Pons (tissue), 1 donor: ENCODE measurements around the gene PRKCD.

Experiments
- DNase-seq: peaks from one replicate; pipeline ENCODE4 v3.0.0-alpha.2; 2016; ENCODE audit warnings: low spot score

The PRKCD gene

DNA sequence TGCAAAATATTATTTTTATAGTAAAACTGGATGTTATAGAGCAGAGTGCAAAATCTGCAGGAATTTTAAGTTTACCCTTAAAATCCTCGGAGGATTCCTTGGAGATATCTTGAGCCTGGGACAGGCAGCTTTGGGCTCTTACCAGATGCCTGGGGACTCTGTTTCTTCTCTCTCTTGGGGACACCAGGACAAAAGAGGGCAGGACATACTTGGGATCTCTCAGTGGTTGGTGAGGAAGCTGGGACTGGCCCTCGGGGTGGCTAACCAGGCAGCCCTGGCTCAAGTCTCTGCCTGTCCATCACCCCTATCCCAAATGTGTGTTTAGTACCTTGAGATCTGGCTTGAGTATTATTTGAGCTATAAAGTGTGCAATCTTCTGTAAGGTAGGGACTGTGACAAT lies 56.2 kb downstream of the PRKCD start:
- no peak for DNase-seq

DNA sequence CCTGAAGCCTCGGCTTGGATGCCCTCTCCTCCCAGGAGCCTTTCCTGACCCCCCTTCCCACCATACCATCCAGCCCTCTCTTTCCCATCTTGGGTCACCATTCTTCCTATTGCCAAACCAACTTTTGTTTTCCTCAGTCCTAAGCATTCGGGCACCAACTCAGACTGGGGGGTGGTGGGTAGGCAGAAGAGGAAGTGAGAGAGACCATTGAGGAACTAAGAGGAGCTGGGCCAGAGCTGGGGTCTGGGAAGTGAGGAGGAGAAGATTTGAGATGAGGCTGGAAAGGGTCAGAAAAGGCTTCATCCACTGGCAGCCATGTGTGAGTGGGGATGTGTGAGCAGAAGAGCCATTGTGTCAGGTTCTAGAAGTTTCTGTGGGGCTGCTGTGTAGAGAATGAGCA lies 57.1 kb downstream of the PRKCD start:
- DNase-seq = peak; percentile 44

GRCh38 chr3:53219895-53220483 lies 59.0 kb downstream of the PRKCD start:
- DNase-seq = peak; percentile 86

DNA sequence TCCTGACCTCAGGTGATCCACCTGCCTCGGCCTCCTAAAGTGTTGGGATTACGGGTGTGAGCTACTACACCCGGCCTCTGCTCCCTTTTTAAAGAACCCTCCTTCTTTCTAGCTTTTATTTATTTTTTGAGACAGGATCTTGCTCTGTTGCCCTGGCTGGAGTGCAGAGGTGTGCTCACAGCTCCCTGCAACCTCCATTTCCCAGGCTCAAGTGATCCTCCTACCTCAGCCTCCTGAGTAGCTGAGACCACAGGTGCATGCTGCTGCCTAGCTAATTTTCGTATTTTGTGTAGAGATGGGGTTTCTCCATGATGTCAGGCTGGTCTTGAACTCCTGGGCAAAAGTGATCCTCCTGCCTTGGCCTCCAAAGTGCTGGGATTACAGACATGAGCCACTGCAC lies 60.3 kb downstream of the PRKCD start:
- no peak for DNase-seq

DNA sequence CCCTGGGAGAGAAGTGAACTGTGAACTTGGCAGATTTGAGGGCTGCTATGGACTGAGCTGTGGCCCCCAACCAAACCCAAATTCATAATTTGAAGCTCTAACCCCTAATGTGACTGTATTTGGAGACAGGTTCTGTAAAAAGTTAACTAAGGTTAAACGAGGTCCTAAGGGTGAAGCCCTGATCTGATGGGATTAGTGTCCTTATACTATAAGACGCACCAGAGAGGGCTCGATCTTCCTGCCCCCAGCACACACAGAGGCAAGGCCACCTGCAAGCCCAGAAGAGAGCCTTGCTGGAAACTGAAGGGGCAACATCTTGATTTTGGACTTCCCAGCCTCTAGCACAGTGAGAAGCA lies 60.8 kb downstream of the PRKCD start:
- DNase-seq = no peak

DNA sequence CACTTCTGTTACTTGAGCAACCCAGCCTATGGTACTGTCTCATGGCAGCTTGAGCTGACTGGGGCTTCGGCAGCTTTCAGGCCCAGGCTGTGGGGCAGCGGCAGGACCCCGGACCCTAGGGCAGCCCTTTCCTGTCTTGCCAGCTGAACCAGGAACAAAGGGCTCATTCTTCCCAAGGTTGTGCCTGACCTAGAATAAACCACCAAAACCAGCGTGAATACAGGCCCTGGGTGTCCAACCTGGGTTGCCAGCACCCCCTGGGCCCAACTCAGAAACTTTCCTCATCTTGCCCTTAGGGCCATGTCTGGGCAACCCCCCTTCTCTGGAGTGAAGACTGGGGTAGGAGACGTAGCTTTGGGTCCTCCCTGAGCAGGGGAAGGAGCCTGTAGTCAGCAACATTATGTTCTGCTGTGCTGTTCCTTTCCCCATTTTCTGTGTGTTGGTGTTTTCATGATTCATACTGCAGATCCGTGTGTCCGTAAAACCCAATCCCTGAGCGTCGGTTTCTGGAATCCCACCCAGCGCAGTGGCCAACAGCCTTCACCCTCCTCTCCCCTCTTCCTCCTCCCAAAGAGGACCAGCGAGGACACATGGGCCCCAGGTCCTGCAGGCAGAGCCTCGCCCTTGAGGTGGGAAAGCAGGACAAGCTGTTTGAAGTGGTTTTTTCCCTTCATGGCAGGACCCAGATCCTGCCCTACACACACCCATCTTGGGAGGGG lies 61.3 kb downstream of the PRKCD start:
- no peak for DNase-seq

- DNase-seq = no peak
Measured at GRCh38 chr3:53223025-53223424, 62.0 kb downstream of the PRKCD start.

GRCh38 chr3:53223541-53223966 lies 62.5 kb downstream of the PRKCD start:
- DNase-seq = no peak

GRCh38 chr3:53224026-53224425 lies 63.0 kb downstream of the PRKCD start:
- DNase-seq = no peak

DNA sequence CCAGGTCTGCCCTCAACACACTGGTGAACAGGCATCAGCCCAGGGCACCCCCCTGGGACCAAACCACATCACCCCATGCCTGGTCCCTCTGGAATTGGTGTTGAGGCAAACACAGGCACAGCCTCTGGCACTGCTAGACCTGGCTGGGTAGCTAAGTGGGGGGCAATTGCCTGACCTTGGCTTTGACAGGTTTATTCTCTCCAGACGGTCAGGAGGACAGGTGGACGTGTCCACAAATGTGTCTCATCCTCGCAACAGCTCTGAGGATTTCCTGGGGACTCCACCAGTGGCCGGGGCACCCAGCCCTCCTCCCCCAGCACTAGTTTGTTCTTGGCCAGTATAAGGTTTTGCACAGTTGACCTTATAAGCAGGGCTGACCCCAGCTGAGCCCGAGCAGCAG lies 63.5 kb downstream of the PRKCD start:
- no peak for DNase-seq

DNA sequence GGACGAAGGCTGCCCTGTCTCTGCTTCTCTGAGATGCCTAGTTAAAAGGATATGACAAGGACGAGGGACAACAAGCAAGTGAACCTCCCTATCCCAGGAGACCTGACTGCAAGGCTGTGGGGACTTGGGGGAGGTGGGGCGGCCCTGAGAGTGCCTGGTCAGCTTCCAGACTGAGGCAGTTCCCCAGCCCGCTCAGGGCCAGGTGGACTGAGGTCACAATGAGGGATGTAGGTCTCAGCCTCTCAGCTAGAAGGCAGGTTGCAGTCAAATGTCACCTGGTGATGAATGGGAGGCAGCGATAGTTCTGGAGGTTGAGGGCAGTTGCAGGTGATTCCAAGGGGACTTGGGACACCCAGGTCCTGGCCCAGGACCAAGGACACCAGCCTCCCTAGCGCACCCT lies 64.2 kb downstream of the PRKCD start:
- DNase-seq = no peak

- DNase-seq = no peak
Measured at GRCh38 chr3:53225651-53226050, 64.6 kb downstream of the PRKCD start.

DNA sequence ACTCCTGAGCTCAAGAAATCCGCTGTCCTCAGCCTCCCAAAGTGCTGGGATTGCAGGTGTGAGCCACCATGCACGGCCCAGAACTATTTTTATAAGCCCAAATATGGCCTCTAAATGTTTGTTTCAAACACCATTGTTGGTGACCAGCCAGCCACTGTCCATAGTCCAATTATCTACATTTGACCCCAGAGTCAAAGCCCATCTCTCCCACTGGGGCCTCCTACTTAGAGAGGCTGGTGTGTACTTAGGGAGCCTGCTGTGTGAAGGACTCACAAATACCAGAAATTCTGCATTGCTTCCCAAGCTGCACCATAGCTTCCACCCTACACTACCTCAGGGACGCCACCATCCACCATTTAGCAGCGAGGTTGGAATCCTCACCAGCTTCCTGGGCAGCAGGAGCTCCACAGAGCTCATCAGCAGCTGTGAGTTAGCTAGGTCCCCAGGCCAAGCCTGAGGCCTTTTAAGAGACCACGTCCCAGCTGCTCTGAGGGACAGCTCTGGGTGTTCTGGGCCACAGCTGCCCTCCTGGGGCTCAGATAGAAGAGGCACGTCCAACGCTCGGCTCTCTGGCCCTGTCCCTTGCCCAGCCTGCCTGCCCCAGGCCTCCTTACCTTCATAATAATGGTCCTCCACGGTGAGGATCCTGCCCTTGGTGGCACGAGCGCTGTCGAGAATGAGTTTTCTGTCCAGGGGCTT lies 65.3 kb downstream of the PRKCD start:
- DNase-seq = no peak

DNA sequence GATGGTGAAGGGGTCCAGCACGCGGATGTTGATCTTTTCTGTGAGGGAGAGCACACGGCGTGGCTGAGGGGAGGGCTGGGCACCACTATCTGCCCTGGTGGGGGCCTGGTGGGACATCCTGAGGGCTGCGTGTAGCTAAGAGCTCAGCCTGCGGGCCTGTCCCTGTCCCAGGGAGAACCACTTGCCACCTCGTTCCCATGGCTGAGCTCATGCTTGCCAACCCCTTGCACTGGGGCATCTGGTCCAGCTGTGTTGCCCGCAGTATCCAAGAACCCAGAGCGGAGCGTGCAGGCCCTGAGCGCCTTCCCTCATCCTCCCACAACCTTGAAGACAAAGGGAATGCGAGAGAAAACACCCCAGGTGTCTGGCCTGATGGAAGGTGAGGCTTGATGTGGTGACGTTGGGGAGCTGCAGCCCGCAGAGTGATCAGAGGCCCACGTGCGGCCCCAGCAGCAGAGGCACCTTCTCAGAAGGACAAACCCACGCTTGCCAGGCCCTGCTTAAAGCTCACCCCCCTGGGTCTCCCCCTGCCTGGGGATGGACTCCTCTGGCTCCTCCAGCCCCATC lies 65.9 kb downstream of the PRKCD start:
- no peak for DNase-seq

DNA sequence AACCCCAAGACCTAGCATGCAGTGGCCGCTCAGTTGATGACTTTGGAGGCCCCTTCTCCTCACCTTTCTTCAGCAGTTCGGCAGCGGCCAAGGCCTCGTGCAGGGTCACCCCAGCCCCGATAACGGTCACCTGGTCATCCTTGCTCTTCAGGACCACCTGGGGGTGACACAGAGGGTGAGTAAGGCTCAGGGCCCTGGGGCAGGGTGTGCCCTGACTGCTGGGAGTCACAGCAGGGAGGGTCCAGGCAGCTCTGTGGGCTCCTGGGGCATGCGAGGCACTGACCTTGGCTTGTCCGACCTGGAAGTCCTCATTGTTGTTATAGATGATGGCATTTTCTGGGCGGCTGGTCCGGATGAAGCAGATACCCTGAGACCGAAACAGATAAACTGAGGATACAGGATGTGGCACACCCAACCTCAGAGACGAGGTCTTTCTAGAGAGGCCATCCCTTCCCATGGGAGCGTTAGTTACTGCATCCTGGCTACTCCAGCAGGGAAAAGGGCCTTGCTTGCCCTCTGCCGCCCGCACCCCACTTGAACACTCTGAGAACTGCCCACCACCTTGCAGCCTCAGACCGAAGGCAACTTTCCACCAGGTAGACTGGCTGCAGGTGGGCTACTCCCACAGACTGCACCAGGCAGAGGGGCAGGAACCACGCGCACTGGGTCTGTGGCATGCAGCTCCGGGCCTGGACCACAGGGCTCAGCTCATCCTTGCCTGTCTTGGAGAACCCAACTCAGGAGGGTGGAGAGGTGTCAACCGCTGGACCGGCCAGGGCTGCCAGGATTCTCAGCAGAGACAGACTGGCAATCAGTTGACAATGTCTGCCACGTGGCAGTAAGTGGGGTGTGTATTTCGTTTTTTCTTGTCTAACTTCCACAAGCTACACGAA lies 67.2 kb downstream of the PRKCD start:
- no peak for DNase-seq

- DNase-seq = no peak
Measured at GRCh38 chr3:53229171-53229570, 68.2 kb downstream of the PRKCD start.

- DNase-seq = no peak
Measured at GRCh38 chr3:53229606-53230005, 68.6 kb downstream of the PRKCD start.

DNA sequence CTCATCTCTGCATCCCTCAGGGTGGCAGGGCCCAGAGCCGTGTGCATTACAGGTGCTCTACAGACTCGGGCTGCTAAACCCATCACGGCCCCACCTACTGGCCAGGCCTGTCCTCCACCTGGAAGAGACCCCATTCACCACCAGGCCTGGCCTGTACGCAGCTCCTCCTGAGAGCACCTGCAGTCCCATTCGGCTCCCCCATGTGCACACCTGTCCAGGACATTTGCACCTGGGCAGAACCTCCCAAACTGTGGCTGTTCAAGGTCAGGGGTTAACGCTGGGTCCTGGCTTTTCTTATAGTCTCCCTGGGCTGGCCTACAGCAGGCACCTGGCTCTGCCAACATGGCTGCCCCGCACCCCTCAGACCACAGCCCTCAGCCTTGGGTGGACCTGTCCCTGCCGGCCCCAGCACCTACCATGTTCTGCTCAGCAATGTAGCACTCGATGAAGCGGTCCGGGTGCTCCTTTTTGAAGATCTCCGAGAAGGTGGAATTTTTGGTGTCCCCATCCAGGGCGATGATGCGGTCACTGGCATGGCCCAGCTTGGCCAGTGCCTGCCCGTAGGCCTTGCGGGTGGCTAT lies 69.1 kb downstream of the PRKCD start:
- DNase-seq = no peak

DNA sequence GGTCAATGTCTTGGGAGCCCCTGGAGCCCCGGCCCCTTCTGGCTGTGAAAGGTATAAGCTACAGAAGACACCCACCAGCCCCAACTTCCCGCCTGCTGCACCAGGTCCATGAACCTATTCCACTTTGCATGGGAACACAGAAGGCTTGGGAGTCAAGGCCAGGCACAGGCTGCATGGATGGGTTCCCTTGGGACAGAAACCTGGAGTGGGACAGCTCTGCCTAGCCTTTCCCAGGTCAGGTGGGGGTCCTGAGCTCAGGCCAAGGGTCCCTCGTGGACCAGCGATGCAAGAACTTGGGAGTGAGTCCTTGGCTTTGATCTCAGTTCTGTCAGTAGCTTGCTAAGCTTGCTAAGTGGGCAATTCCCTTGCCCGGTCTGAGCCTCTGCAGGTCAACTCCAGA lies 69.8 kb downstream of the PRKCD start:
- DNase-seq = no peak

- DNase-seq = no peak
Measured at GRCh38 chr3:53231532-53232511, 70.8 kb downstream of the PRKCD start.
